GM12878 (cell line): ENCODE results near the gene RAE1. TPM values are rescaled to one million over a fixed set of nuclear protein-coding genes. Genes with fewer than 3 reads are reported as not detected.

ENCODE experiments used
- ATAC-seq: fragments of 200-7000 bp; cut with Tn5 transposase; 3 replicates; pipeline ENCODE4 v1.9.1; 2020; ENCODE audit warnings: mild to moderate bottlenecking, moderate library complexity
- BruUV-seq: library from RNA; stranded (reverse); fragments of 400-500 nt; replicated peaks from 2 replicates; lab custom pipeline; 2021; lab: Mats Ljungman, UMichigan
- CTCF ChIA-PET: fragments of 300-600 bp; sonication (Branson Sonifier 250); formaldehyde crosslinking; extraction: SDS; loops from one replicate; lab custom pipeline; 2021; ENCODE audit warnings: inconsistent platforms; lab: Yijun Ruan, JAX
- POLR2A ChIA-PET: fragments of 350-600 bp; formaldehyde crosslinking; extraction: SDS; loops from one replicate; lab custom pipeline; 2021; ENCODE audit warnings: inconsistent platforms; lab: Charles Lee
- RAD21 ChIA-PET: fragments of 300-600 bp; sonication (Branson Sonifier 250); formaldehyde crosslinking; loops from one replicate; lab custom pipeline; 2023; ENCODE audit warnings: antibody characterized with exemption; ENCODE audit not compliant: unreplicated experiment; lab: Charles Lee
- SMC1A ChIA-PET: fragments of 300-600 bp; sonication (Branson Sonifier 250); formaldehyde crosslinking; loops from one replicate; lab custom pipeline; 2023; ENCODE audit not compliant: unreplicated experiment, uncharacterized antibody; lab: Charles Lee
- DNase-seq: peaks from one replicate; pipeline ENCODE4 v3.0.0-alpha.2; 2011; ENCODE audit warnings: low read depth, low spot score
- FAIRE-seq: peaks from 3 replicates; lab custom pipeline; 2011; peaks lifted over from hg19 to GRCh38; lab: Jason Lieb, UNC
- H2AFZ ChIP-seq: 2 replicates; pipeline ENCODE4 v1.6.0; 2011; ENCODE audit warnings: low read depth, low read length, control low read depth; ENCODE audit not compliant: control insufficient read depth
- H3K27ac ChIP-seq: 2 replicates; pipeline ENCODE4 v1.5.1; 2011; ENCODE audit warnings: control low read depth; ENCODE audit not compliant: control insufficient read depth, insufficient read depth
- H3K27me3 ChIP-seq, 2 experiments: replicated peaks in 1 of 2; 2 replicates each; pipeline versions ENCODE4 v1.6.0 to v1.6.1; 2011; ENCODE audit warnings: low read length in 1 of 2; ENCODE audit not compliant: control insufficient read depth in 2 of 2, insufficient read depth in 2 of 2
- H3K36me3 ChIP-seq, 2 experiments: 2 replicates each; pipeline ENCODE4 v1.5.1; 2011; ENCODE audit warnings: low read length in 1 of 2; ENCODE audit not compliant: control insufficient read depth in 2 of 2, insufficient read depth in 2 of 2
- H3K4me1 ChIP-seq: 2 replicates; pipeline ENCODE4 v1.6.1; 2011; ENCODE audit warnings: mild to moderate bottlenecking, low read length, moderate library complexity, mixed read lengths; ENCODE audit not compliant: control insufficient read depth, insufficient read depth
- H3K4me2 ChIP-seq: 2 replicates; pipeline ENCODE4 v1.6.0; 2011; ENCODE audit warnings: control low read depth; ENCODE audit not compliant: control insufficient read depth, insufficient read depth
- H3K4me3 ChIP-seq: fragments of 200-600 bp; sonication (generic); 2 replicates; pipeline ENCODE4 v1.5.1; 2016
- H3K79me2 ChIP-seq: 2 replicates; pipeline ENCODE4 v1.6.0; 2011; ENCODE audit warnings: low read length; ENCODE audit not compliant: control insufficient read depth, insufficient read depth
- H3K9ac ChIP-seq: 2 replicates; pipeline ENCODE4 v1.8.0; 2011; ENCODE audit warnings: low read length, control low read depth, mixed read lengths; ENCODE audit not compliant: control insufficient read depth, insufficient read depth
- H3K9me3 ChIP-seq: replicated peaks from 3 replicates; pipeline ENCODE4 v1.5.1; 2011; ENCODE audit warnings: mild to moderate bottlenecking, low read length; ENCODE audit not compliant: control insufficient read depth, insufficient read depth
- H4K20me1 ChIP-seq: 2 replicates; pipeline ENCODE4 v1.6.0; 2011; ENCODE audit not compliant: control insufficient read depth, insufficient read depth
- CBX5 ChIP-seq: sonication (generic); IDR thresholded peaks from 2 replicates; pipeline ENCODE4 v1.6.1; 2016; ENCODE audit warnings: low read depth, moderate library complexity, mild to moderate bottlenecking, inconsistent platforms
- CHD4 ChIP-seq: fragments of 200-600 bp; sonication (generic); IDR thresholded peaks from 2 replicates; pipeline ENCODE4 v1.6.1; 2016; ENCODE audit warnings: mild to moderate bottlenecking
- EED ChIP-seq: sonication (generic); IDR thresholded peaks from 2 replicates; pipeline ENCODE4 v1.6.1; 2016; ENCODE audit warnings: antibody characterized with exemption, low read depth
- FOXM1 ChIP-seq: IDR thresholded peaks from 2 replicates; pipeline ENCODE4 v1.6.1; 2012; ENCODE audit warnings: low read depth, mild to moderate bottlenecking, inconsistent platforms, low read length, moderate library complexity
- IRF5 ChIP-seq: fragments of 450-650 bp; IDR thresholded peaks from 2 replicates; pipeline ENCODE4 v1.6.1; 2017; ENCODE audit warnings: borderline replicate concordance
- JUNB ChIP-seq: IDR thresholded peaks from 2 replicates; pipeline ENCODE4 v1.6.1; 2016; ENCODE audit warnings: antibody characterized with exemption, mild to moderate bottlenecking
- NFIC ChIP-seq: IDR thresholded peaks from 2 replicates; pipeline ENCODE4 v1.6.1; 2012; ENCODE audit warnings: low read depth, mild to moderate bottlenecking, inconsistent platforms, low read length, moderate library complexity
- NR2F1 ChIP-seq: fragments of 450-650 bp; conservative IDR thresholded peaks from 2 replicates; pipeline ENCODE4 v1.6.1; 2017; ENCODE audit warnings: mild to moderate bottlenecking
- RUNX3 ChIP-seq: IDR thresholded peaks from 2 replicates; pipeline ENCODE4 v1.6.1; 2012; ENCODE audit warnings: low read length, inconsistent platforms
- ZNF24 ChIP-seq: fragments of 450-650 bp; IDR thresholded peaks from 2 replicates; pipeline ENCODE4 v1.6.1; 2017; ENCODE audit warnings: antibody characterized with exemption, mild to moderate bottlenecking
- WGBS: methylation state at CpG from one replicate; pipeline ENCODE4 v1.1.6; 2016; ENCODE audit warnings: low lambda C conversion rate; ENCODE audit not compliant: insufficient replicate concordance, insufficient coverage; ENCODE audit errors: missing lambda C conversion rate; 5-methylcytosine and 5-hydroxymethylcytosine counted together
- in situ Hi-C: fragments of 300-500 bp; cut with MboI; formaldehyde crosslinking; loops from 9 replicates; pipeline ENCODE4 v1.14.3; 2018; ENCODE audit warnings: mixed read lengths
- intact Hi-C: fragments of 100-400 bp; cut with micrococcal nuclease; formaldehyde crosslinking; loops from one replicate; pipeline ENCODE4 v1.14.2; 2022; ENCODE audit not compliant: unreplicated experiment
- polyA plus RNA-seq, 11 experiments: library from polyadenylated mRNA; depleted of rRNA in 4 of 11; unstranded in 6 of 11; stranded (reverse) in 5 of 11; fragments of >200 nt; fragmentation: Nextera tagmentation in 4 of 11; fragmentation: Illumina TruSeq in 1 of 11; extraction: Ambion mirVana in 4 of 11; extraction: Trizol in 1 of 11; gene quantifications; 1 replicate in 1 of 11; 2 replicates in 10 of 11; pipeline versions ENCODE4 v1.2.1 to v1.2.3, GENCODE V29; 2011 to 2016; ENCODE audit warnings: inconsistent platforms in 2 of 11, missing spikeins in 2 of 11, low read depth in 1 of 11
- total RNA-seq, 4 experiments: library from RNA; depleted of rRNA in 3 of 4; stranded (reverse); fragments of >200 nt in 3 of 4; fragmentation: Illumina TruSeq in 1 of 4; extraction: Trizol in 1 of 4; gene quantifications; 2 replicates each; pipeline versions ENCODE4 v1.2.1 to v1.2.3, GENCODE V29; 2013 to 2021

RAE1 gene
- total and polyA plus RNA-seq, 10 of the 15 experiments (the other 5 are each of a cell fraction or from before 2014, with no cell fraction given): 28.7 to 107 (median 49.3) TPM

- intact Hi-C loops: no loop called here
- BruUV-seq: no TSS peak
- peak; percentile 30; the same call in 1 of the 2 replicates for TF ChIP-seq FOXM1
- TF ChIP-seq ZNF24: no peak
- TF ChIP-seq RUNX3: peak; percentile 56
- TF ChIP-seq IRF5: no peak
- TF ChIP-seq NFIC: peak; percentile 51; the same call in 1 of the 2 replicates
- no peak for TF ChIP-seq CHD4
- TF ChIP-seq JUNB: 0 out of 2 replicates have a peak, but pooled peaks have one; percentile 32
- TF ChIP-seq NR2F1: peak; percentile 36; the same call in 1 of the 2 replicates
- 0 out of 2 replicates have a peak, but pooled peaks have one; percentile 25 for TF ChIP-seq EED
- no peak for TF ChIP-seq CBX5
- TF ChIP-seq, all 136 proteins: peak for 6
- no peaks in the 10 kb centered on the region for H3K9me3 ChIP-seq
- H3K4me1 ChIP-seq: peaks cover 11% of the 10 kb centered on the region; the same call in 1 of the 2 replicates
- FAIRE-seq (no peak), ATAC-seq (no peak), DNase-seq (no peak)
- in situ Hi-C loops: loop anchor here (25.0 kb wide), 1 partner anchor 1284 kb away; the partner anchor contains the start of gene STX16
- peaks cover 27 to 32% of the 10 kb centered on the region in 2 experiments for H3K36me3 ChIP-seq
- RAD21 ChIA-PET: interaction anchor here (0.8 to 1.8 kb wide), 2 partner anchors 10 to 23 kb away, joined by 4 to 5 read pairs; no protein-coding TSS in a partner anchor
- SMC1A ChIA-PET: interaction anchor here (1.1 to 7.1 kb wide), 6 partner anchors 11 to 120 kb away, joined by 5 to 48 read pairs (median 30); no protein-coding TSS in a partner anchor
- H3K4me3 ChIP-seq: no peak overlapping the region
- H3K27ac ChIP-seq: no peak overlapping the region
- 62% methylated on average over 4 of the region's 4 CpGs for WGBS
- no peak overlapping the region for H3K9ac ChIP-seq
- CTCF ChIA-PET: interaction anchor here (1.1 to 5.6 kb wide), 9 partner anchors 11 to 218 kb away, joined by 3 to 47 read pairs (median 7); no protein-coding TSS in a partner anchor
- H3K4me2 ChIP-seq: no peak overlapping the region
- POLR2A ChIA-PET: interaction anchor here (0.9 kb wide), 1 partner anchor 18 kb away, joined by 3 read pairs; no protein-coding TSS in a partner anchor
- H2AFZ ChIP-seq: no peak overlapping the region
- H3K27me3 ChIP-seq: no peaks in the 10 kb centered on the region
- H4K20me1 ChIP-seq: no peaks in the 10 kb centered on the region
- H3K79me2 ChIP-seq: no peaks in the 10 kb centered on the region
These were observed 27.7 kb downstream of the RAE1 start for GRCh38 chr20:57378646-57379262.
